ENCODE data around the gene XKR3.
"Not testable (repeated sequence)": the region's sequence is repeated elsewhere in the genome, so short reads cannot be mapped to it uniquely, and the experiment has no call there.

XKR3 gene

GRCh38 chr22:16747266-16748159 lies 77.7 kb downstream of the XKR3 start:
- not testable (repeated sequence) for DNase-seq (ENCODE audit: low spot score)

GRCh38 chr22:16734271-16734670 lies 90.9 kb downstream of the XKR3 start:
- DNase-seq (ENCODE audit: low spot score): not testable (repeated sequence)

All from iPS-NIHi11 (cell line).